Measurements from ENCODE around the gene CHI3L2. TPM values are rescaled to one million over a fixed set of nuclear protein-coding genes. Genes with fewer than 3 reads are reported as not detected.

The CHI3L2 gene
- total RNA-seq, 2 experiments from 2014 or later, result 9.2 to 10.4 TPM

- ChIA-PET POLR2A (interaction anchor here (1.1 kb wide), 1 partner anchor 12 kb away, joined by 5 read pairs; no protein-coding TSS in a partner anchor), CTCF (interaction anchor here (0.9 to 1.0 kb wide), 2 partner anchors 16 to 138 kb away, joined by 3 to 4 read pairs; no protein-coding TSS in a partner anchor)
- H3K27ac Mint-ChIP-seq, result no peak overlapping the region
- H3K4me3 Mint-ChIP-seq, result no peak overlapping the region
- H3K36me3 Mint-ChIP-seq (ENCODE audit: low read depth), result peaks cover 4% of the 10 kb centered on the region
- no peak for TF ChIP-seq CTCF (IDR thresholded peaks at IDR 0.05)
- H3K9me3 Mint-ChIP-seq, result no peaks in the 10 kb centered on the region
- peaks cover 60% of the 10 kb centered on the region for H3K4me1 Mint-ChIP-seq (ENCODE audit: low read depth)
- intact Hi-C loops (cut with micrococcal nuclease), result no loop called here
- ATAC-seq (no peak), DNase-seq (no peak)
- no peaks in the 10 kb centered on the region for H3K27me3 Mint-ChIP-seq
Observed at GRCh38 chr1:111208921-111209320, 18.6 kb upstream of the CHI3L2 start.

- ATAC-seq (no peak), DNase-seq (no peak)
- ChIA-PET CTCF (interaction anchor here (0.9 to 1.0 kb wide), 2 partner anchors 17 to 137 kb away, joined by 3 to 4 read pairs; no protein-coding TSS in a partner anchor), POLR2A (interaction anchor here (1.1 kb wide), 1 partner anchor 11 kb away, joined by 5 read pairs; no protein-coding TSS in a partner anchor)
- Mint-ChIP-seq H3K27ac (no peak overlapping the region), H3K36me3 (ENCODE audit: low read depth) (peaks cover 5% of the 10 kb centered on the region), H3K4me3 (no peak overlapping the region), H3K4me1 (ENCODE audit: low read depth) (peaks cover 66% of the 10 kb centered on the region), H3K27me3 (no peaks in the 10 kb centered on the region), H3K9me3 (no peaks in the 10 kb centered on the region)
- intact Hi-C loops (cut with micrococcal nuclease), result loop anchor here (10.0 kb wide), 1 partner anchor 535 kb away; no protein-coding TSS in a partner anchor
- TF ChIP-seq CTCF (IDR thresholded peaks at IDR 0.05), result no peak
Observed at GRCh38 chr1:111209622-111210021, 17.9 kb upstream of the CHI3L2 start.

- no peak for TF ChIP-seq CTCF (IDR thresholded peaks at IDR 0.05)
- Mint-ChIP-seq H3K36me3 (ENCODE audit: low read depth) (peaks cover 5% of the 10 kb centered on the region), H3K4me3 (no peak overlapping the region), H3K27me3 (no peaks in the 10 kb centered on the region), H3K9me3 (no peaks in the 10 kb centered on the region), H3K4me1 (ENCODE audit: low read depth) (peaks cover 68% of the 10 kb centered on the region), H3K27ac (no peak overlapping the region)
- ChIA-PET CTCF (no interaction called here), POLR2A (interaction anchor here (1.6 to 10.3 kb wide), 2 partner anchors 12 kb away, joined by 3 to 245 read pairs; partner anchors contain the start of gene DENND2D)
- DNase-seq (no peak), ATAC-seq (no peak)
- intact Hi-C loops (cut with micrococcal nuclease), result loop anchor here (10.0 kb wide), 1 partner anchor 533 kb away; no protein-coding TSS in a partner anchor
Observed at GRCh38 chr1:111211921-111212320, 15.6 kb upstream of the CHI3L2 start.

GRCh38 chr1:111212634-111213335, 14.7 kb upstream of the CHI3L2 start:
- H3K4me1 Mint-ChIP-seq (ENCODE audit: low read depth), result peaks cover 72% of the 10 kb centered on the region
- intact Hi-C loops (cut with micrococcal nuclease), result loop anchor here (10.0 kb wide), 1 partner anchor 532 kb away; no protein-coding TSS in a partner anchor
- POLR2A ChIA-PET, result interaction anchor here (1.2 to 10.3 kb wide), 2 partner anchors 13 to 20 kb away, joined by 3 to 245 read pairs; partner anchors contain the start of gene DENND2D

More at GRCh38 chr1:111212634-111213335, 14.7 kb upstream of the CHI3L2 start:
- DNase-seq, result no peak
- no peaks in the 10 kb centered on the region for H3K27me3 Mint-ChIP-seq
- H3K36me3 Mint-ChIP-seq (ENCODE audit: low read depth), result peaks cover 7% of the 10 kb centered on the region
- peak overlapping the region; percentile 77 for H3K4me3 Mint-ChIP-seq
- CTCF ChIA-PET, result interaction anchor here (0.8 kb wide), 1 partner anchor 11 kb away, joined by 3 read pairs; no protein-coding TSS in a partner anchor
- no peak for TF ChIP-seq CTCF (IDR thresholded peaks at IDR 0.05)
- no peak for ATAC-seq
- peaks cover 2% of the 10 kb centered on the region for H3K9me3 Mint-ChIP-seq
- H3K27ac Mint-ChIP-seq, result peak overlapping the region; percentile 93

Data from activated CD8-positive, alpha-beta T cell treated with anti-CD3 and anti-CD28 coated beads for 36 hours (primary cell).